ENCODE results near the gene PSPN. TPM values are rescaled to one million over a fixed set of nuclear protein-coding genes. Genes with fewer than 3 reads are reported as not detected.

Gene PSPN
- total and polyA plus RNA-seq, 9 of the 15 experiments (the other 6 are each of a cell fraction or from before 2014, with no cell fraction given), result 0.21 to 1.1 (median 0.58) TPM

DNA sequence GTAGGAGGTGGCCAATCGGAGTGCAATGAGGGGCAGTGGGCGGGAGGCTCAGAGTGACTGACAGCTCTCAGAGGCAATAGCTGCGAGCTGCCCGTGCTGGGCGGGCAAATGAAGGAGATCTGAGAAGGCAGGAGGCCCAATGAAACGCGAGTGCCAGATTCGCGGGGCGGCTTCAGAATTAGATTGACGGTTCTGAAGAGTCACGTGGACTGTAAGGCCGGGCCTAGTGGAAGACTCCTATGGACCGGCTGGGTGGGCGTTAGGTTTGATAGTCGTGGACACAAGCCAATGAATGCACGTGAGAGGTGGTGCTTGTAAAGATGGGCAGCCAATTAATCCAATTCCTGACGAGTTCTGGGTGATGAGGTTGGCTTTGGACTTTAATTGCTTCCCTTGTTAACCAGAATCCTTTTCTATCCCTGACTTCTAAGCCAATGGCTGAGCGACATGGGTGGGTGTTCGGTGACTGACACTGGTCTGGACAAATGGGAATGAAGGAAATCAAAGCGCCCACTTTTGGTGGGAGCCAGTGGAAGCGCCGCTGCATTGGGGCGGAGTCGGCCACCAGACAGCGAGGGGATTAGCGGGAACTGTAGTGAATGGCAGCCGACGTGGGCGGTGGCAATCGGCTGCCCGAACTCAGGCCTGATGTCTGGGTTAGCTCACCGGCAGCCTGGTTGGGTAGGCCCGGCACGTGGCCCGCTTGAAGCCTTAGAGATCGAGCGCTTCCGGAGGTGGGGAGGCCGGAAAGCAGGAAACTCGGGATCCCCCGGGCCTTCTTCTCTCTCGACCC, 49.4 kb upstream of the PSPN start (continued):
- TF ChIP-seq ZFP1 (CRISPR knock-in tag; IDR thresholded peaks at IDR 0.05) (0 out of 2 replicates have a peak, but pooled peaks have one; percentile 29), POLR2B (IDR thresholded peaks at IDR 0.05; ENCODE audit: low read depth, partially characterized antibody) (no peak), RBM14 (IDR thresholded peaks at IDR 0.05; ENCODE audit: borderline replicate concordance, insufficient read depth, low read depth, low read length) (no peak), PYGO2 (tag; IDR thresholded peaks at IDR 0.05) (no peak), YY1 (IDR thresholded peaks at IDR 0.05; ENCODE audit: borderline replicate concordance in 1 of 3, control insufficient read depth in 1 of 3, extremely low read depth in 1 of 3, insufficient read depth in 3 of 3, insufficient read length in 1 of 3, insufficient replicate concordance in 2 of 3, low read depth in 1 of 3, low read length in 2 of 3) (peak in 2 of 3 experiments; percentile 44 to 68), LEF1 (IDR thresholded peaks at IDR 0.05) (peak; percentile 92), JUN (IDR thresholded peaks at IDR 0.05; ENCODE audit: borderline replicate concordance, low read depth, low read length) (peak; percentile 36; the same call in 1 of the 2 replicates), JUN (CRISPR knock-in tag; IDR thresholded peaks at IDR 0.05; ENCODE audit: borderline replicate concordance) (peak; percentile 94), MTF1 (CRISPR knock-in tag; IDR thresholded peaks at IDR 0.05; ENCODE audit: borderline replicate concordance) (no peak), PML (IDR thresholded peaks at IDR 0.05; ENCODE audit: low read length) (no peak), BACH1 (tag; IDR thresholded peaks at IDR 0.05) (0 out of 2 replicates have a peak, but pooled peaks have one; percentile 56), ZNF507 (tag; conservative IDR thresholded peaks at IDR 0.05) (no peak), NR4A1 (CRISPR knock-in tag; IDR thresholded peaks at IDR 0.05) (peak; percentile 63; the same call in 1 of the 2 replicates), NR4A1 (tag; IDR thresholded peaks at IDR 0.05) (no peak), RNF2 (IDR thresholded peaks at IDR 0.05) (peak; percentile 93), KDM5B (IDR thresholded peaks at IDR 0.05; ENCODE audit: insufficient replicate concordance, low read depth, low read length) (peak; percentile 57), ZNF76 (CRISPR knock-in tag; IDR thresholded peaks at IDR 0.05; ENCODE audit: borderline replicate concordance) (peak; percentile 88; the same call in 1 of the 2 replicates), BRD9 (IDR thresholded peaks at IDR 0.05; ENCODE audit: low read depth, partially characterized antibody) (peak; percentile 72), ETS1 (conservative IDR thresholded peaks at IDR 0.05; ENCODE audit: control insufficient read depth, low read depth, low read length) (peak; percentile 73), ZNF830 (CRISPR knock-in tag; IDR thresholded peaks at IDR 0.05) (no peak), ZBTB7A (IDR thresholded peaks at IDR 0.05; ENCODE audit: borderline replicate concordance, control insufficient read depth, low read depth, low read length) (0 out of 2 replicates have a peak, but pooled peaks have one; percentile 44), HNRNPUL1 (IDR thresholded peaks at IDR 0.05; ENCODE audit: low read length) (no peak)
- TF ChIP-seq, protein P1, sequence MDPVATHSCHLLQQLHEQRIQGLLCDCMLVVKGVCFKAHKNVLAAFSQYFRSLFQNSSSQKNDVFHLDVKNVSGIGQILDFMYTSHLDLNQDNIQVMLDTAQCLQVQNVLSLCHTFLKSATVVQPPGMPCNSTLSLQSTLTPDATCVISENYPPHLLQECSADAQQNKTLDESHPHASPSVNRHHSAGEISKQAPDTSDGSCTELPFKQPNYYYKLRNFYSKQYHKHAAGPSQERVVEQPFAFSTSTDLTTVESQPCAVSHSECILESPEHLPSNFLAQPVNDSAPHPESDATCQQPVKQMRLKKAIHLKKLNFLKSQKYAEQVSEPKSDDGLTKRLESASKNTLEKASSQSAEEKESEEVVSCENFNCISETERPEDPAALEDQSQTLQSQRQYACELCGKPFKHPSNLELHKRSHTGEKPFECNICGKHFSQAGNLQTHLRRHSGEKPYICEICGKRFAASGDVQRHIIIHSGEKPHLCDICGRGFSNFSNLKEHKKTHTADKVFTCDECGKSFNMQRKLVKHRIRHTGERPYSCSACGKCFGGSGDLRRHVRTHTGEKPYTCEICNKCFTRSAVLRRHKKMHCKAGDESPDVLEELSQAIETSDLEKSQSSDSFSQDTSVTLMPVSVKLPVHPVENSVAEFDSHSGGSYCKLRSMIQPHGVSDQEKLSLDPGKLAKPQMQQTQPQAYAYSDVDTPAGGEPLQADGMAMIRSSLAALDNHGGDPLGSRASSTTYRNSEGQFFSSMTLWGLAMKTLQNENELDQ (CRISPR knock-in tag; IDR thresholded peaks at IDR 0.05; ENCODE audit: borderline replicate concordance), result peak; percentile 85; the same call in 1 of the 2 replicates
